ENCODE results near the gene SLC35B1. TPM values are rescaled to one million over a fixed set of nuclear protein-coding genes. Genes with fewer than 3 reads are reported as not detected.

SLC35B1 gene
- total RNA-seq, 1 donor from 2014 or later = 67.4 TPM

DNA sequence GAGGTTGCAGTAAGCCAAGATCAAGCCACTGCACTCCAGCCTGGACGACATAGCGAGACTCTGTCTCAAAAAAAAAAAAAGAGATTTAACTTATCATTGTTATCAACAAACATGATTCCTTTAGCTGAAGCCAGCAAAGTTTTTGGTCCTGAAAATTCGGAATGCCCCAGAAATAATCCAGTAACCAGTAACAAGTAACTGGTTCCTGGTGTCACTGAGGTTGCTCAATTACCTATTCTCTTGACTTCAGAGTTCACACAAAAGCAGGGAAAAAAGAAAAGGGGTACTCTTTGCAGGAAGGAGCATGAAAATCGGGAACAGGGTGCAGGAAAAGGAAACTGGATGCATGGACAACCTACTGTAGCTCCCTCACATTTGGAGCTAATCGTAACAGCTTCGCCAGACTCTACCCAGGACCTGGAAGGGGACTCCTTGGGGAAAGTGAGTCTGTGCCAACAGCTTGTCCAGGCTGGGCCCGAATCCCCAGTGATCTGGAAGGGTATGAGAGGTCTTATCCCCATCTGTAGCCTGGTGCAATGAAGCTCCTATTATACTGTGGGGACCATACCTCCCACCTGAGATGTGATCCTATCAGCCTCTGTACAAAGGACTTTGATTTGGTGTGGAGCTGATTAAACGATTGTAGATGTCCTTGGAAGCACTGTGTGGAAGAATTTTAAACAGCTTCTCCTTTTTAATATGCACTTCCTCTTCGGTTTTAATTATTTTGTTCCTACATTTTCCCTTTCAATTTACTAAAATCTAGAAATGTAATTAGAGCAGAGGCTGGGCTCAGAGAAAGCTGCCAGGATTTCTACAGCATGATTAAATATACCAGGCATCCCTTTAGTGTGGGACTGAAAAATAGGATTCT is 26.4 kb downstream of the SLC35B1 start:
- no peaks in the 10 kb centered on the region for H3K36me3 Mint-ChIP-seq (ENCODE audit: insufficient read depth)

GRCh38 chr17:49680314-49680713 is 27.4 kb downstream of the SLC35B1 start:
- Mint-ChIP-seq H3K4me3 (ENCODE audit: low read depth) (no peak overlapping the region), H3K9me3 (ENCODE audit: low read depth) (peaks cover 4% of the 10 kb centered on the region), H3K4me1 (ENCODE audit: low read depth) (peaks cover 20% of the 10 kb centered on the region), H3K27me3 (no peaks in the 10 kb centered on the region), H3K36me3 (ENCODE audit: insufficient read depth) (peaks cover under 1% of the 10 kb centered on the region), H3K27ac (no peak overlapping the region)
- no peak for DNase-seq (ENCODE audit: low spot score, unreplicated experiment)
- TF ChIP-seq CTCF (IDR thresholded peaks at IDR 0.05; ENCODE audit: unreplicated experiment) = no peak

More for the DNA sequence above, 26.4 kb downstream of the SLC35B1 start:
- Mint-ChIP-seq H3K4me3 (ENCODE audit: low read depth) (no peak overlapping the region), H3K27me3 (no peaks in the 10 kb centered on the region), H3K27ac (no peak overlapping the region), H3K9me3 (ENCODE audit: low read depth) (peaks cover 4% of the 10 kb centered on the region), H3K4me1 (ENCODE audit: low read depth) (peaks cover 10% of the 10 kb centered on the region)
- DNase-seq (ENCODE audit: low spot score, unreplicated experiment) = no peak
- no peak for TF ChIP-seq CTCF (IDR thresholded peaks at IDR 0.05; ENCODE audit: unreplicated experiment)

- H3K27ac Mint-ChIP-seq = peak within 1 kb of the TSS; percentile 99
- DNase-seq (ENCODE audit: low spot score, unreplicated experiment) = peak; percentile 96
- H3K4me1 Mint-ChIP-seq (ENCODE audit: low read depth) = peaks cover 31% of the 10 kb centered on the region
- H3K4me3 Mint-ChIP-seq (ENCODE audit: low read depth) = peak within 1 kb of the TSS; percentile 99
- no peaks in the 10 kb centered on the region for H3K27me3 Mint-ChIP-seq
- TF ChIP-seq CTCF (IDR thresholded peaks at IDR 0.05; ENCODE audit: unreplicated experiment) = no peak
- peaks cover 4% of the 10 kb centered on the region for H3K9me3 Mint-ChIP-seq (ENCODE audit: low read depth)
- H3K36me3 Mint-ChIP-seq (ENCODE audit: insufficient read depth) = peaks cover 9% of the 10 kb centered on the region
These were observed 29.6 kb downstream of the SLC35B1 start, which contains the start of gene SPOP for GRCh38 chr17:49677933-49678847. Gene SPOP, minus strand, starts transcription at chr17:49678097. Its CDS starts 55,287 bp downstream, at chr17:49622810.

DNA sequence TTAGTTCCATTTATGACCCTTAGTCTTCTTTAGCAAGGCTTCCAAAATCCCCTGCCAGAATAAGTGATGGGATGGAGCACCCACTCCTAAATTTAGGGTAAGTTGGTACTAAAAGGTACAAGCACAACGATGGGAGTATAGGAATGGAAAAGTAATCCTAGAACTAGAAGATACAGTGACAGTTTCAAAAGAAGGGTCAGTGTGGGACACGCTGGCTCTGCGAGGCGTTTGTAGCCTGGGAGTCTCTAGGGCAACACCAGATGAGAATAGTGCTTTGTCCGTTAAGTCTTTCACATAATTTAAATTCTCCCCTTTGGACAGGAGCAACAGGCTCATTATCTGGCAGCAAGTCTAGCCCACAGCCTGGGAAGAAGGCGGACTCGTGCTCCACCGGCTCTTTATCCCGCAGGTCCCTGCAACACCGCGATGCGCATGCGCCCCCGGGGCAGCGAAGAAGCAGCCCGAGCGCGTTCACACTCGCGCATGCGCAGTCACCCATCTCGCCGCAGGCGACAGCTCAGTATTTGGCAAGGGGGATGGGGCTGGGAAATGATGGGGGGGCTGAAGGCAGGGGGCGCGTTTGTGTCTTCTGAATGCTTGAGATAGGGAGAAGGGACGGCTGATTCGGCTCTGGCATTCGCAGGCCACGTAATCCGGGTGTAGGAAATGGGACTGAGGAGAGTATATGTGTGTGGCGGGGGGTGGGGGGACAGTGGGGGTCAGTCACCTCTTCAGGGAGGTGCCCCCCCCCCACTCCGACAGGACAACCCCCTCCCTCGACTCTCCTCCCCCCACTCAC is 30.4 kb downstream of the SLC35B1 start:
- peaks cover 11% of the 10 kb centered on the region for H3K36me3 Mint-ChIP-seq (ENCODE audit: insufficient read depth)
- H3K4me3 Mint-ChIP-seq (ENCODE audit: low read depth) = peak overlapping the region; percentile 99
- DNase-seq (ENCODE audit: low spot score, unreplicated experiment) = peak; percentile 96
- H3K27ac Mint-ChIP-seq = peak overlapping the region; percentile 99
- TF ChIP-seq CTCF (IDR thresholded peaks at IDR 0.05; ENCODE audit: unreplicated experiment) = no peak
- H3K27me3 Mint-ChIP-seq = no peaks in the 10 kb centered on the region
- H3K9me3 Mint-ChIP-seq (ENCODE audit: low read depth) = peaks cover 4% of the 10 kb centered on the region
- H3K4me1 Mint-ChIP-seq (ENCODE audit: low read depth) = peaks cover 31% of the 10 kb centered on the region
